WI38 (cell line): ENCODE measurements around the gene PPP2R3C.

Experiments used
- H3K4me3 ChIP-seq: 2 replicates; pipeline ENCODE4 v1.5.1; 2011; ENCODE audit warnings: low read depth, mild to moderate bottlenecking, control low read depth, low read length
- CTCF ChIP-seq: IDR thresholded peaks from 2 replicates; pipeline ENCODE4 v1.5.1; 2012; ENCODE audit warnings: low read depth, mild to moderate bottlenecking, control low read depth, low read length

The PPP2R3C gene

GRCh38 chr14:35121887-35122695 is at the start of gene PPP2R3C, which contains the start of gene PRORP:
TSS of gene PPP2R3C (minus strand) at chr14:35121990. CDS start at chr14:35121959, 31 bp downstream.
TSS of gene PRORP (plus strand) at chr14:35122552. CDS start at chr14:35123246, 694 bp downstream.
- no peak for TF ChIP-seq CTCF
- peak within 1 kb of the TSS; percentile 68 for H3K4me3 ChIP-seq

DNA sequence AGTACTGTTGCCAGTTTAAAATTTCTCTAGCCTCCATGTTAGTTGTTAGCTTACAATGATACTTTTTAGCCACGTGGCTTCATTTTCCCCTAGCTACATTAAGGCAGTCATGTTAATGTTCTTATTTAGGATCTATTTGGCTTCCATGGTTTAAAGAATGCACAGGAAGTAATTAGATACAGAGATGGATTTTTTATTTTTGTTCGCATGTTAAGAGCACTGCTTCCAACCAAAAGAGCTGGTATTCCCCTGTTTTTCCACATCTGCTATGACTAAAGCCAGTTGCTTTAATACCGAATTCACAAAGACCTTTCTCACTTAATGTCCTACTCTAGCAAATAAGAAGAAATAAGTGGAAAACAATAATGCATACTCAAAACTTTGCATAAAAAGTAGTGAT is 45.7 kb upstream of the PPP2R3C start:
- no peak for TF ChIP-seq CTCF
- H3K4me3 ChIP-seq: no peak overlapping the region

DNA sequence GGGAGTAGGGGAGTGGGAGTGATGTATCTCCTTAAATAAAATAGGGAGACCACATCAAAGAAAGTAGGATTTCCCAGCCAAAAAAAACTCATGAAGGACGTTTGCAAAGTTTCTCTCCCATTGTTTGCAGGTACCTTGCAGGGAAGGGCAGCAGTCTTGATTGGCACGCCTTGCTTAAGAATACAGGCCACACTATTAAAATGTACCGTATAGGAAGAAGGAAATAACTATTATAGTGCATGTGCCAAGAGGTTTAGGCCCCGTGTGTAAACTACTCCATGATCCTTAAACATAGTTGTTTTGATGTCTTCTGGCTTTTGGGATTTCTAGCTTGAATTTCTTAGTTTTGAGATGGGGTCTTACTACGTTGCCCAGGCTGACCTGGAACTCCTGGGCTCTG is 43.1 kb upstream of the PPP2R3C start:
- H3K4me3 ChIP-seq: no peak overlapping the region
- no peak for TF ChIP-seq CTCF

DNA sequence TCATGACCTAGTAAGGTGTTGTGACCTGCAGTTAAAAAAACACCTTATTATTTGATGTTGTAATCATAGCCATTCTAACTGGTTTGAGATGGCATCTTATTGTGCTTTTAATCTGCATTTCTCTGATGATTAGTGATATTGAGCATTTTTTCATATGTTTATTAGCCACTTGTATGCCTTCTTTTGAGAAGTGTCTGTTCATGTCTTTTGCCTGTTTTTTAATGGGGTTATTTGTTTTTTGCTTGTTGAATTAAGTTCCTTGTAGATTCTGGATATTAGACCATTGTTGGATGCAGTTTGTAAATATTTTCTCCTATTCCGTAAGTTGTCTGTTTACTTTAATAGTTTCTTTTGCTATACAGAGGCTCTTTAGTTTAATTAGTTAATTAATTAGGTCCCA is 41.6 kb upstream of the PPP2R3C start:
- H3K4me3 ChIP-seq: no peak overlapping the region
- TF ChIP-seq CTCF: no peak

- TF ChIP-seq CTCF: no peak
- H3K4me3 ChIP-seq: no peak overlapping the region
Measured at GRCh38 chr14:35161231-35161630, 39.4 kb upstream of the PPP2R3C start.

GRCh38 chr14:35159742-35160409 is 38.1 kb upstream of the PPP2R3C start:
- no peak for TF ChIP-seq CTCF
- H3K4me3 ChIP-seq: no peak overlapping the region
